ENCODE measurements around the gene INSIG1.

INSIG1 gene

DNA sequence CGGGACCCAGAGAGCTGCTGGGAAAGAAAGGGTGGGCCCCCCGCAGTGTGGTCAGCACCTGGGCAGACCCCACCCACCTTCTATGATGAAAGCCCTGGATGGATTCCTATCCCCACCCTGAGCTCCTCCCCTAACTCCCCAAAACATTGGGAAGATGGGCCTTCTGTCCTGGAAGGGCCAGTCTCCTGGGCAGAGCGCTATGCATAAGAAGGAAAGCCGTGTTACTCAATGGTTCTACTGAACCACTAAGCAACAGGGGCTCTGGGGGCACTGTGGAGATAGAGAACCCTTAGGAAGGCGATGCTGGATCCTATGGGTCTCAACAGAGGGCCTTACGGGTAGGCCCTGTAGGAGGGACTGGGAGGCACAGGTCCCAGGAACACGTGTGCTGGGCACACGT lies 30.7 kb upstream of the INSIG1 start:
- FAIRE-seq = no peak

DNA sequence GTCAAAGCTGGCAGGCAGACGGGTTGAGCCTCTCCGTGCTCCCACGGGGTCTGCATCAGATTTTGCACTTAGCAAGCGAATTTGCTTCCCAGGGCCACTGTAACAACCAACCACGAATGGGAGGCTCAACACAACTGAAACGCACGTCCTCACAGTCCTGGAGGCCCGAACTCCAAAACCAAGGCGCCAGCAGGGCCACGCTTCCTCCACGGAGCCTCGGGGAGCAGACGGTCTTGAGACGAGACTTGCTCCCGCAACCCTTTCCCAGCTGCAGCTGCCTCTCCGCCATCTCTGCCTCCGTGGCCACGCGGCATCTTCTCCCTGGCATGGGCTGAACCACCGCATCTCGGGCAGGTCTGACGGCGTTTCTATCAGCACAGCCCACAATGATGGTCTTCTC lies 30.2 kb upstream of the INSIG1 start:
- FAIRE-seq = no peak

DNA sequence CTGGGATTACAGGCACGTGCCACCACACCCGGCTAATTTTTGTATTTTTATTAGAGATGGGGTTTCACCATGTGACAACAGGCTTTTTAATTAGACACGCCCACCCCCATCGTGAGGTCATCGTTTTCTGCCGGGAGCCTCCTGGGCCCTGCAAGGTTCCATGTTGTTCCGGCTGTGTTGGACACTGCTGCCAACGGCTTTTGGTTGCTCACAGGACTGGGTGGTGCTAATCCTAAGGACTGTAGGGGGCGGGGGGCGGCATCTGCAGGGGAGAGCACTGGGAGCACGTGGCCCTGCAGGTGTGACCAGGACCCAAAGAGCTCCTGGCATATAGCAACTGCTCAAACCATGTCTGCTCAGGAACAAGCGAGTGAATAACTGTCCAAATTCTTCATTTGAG lies 29.5 kb upstream of the INSIG1 start:
- FAIRE-seq = no peak

DNA sequence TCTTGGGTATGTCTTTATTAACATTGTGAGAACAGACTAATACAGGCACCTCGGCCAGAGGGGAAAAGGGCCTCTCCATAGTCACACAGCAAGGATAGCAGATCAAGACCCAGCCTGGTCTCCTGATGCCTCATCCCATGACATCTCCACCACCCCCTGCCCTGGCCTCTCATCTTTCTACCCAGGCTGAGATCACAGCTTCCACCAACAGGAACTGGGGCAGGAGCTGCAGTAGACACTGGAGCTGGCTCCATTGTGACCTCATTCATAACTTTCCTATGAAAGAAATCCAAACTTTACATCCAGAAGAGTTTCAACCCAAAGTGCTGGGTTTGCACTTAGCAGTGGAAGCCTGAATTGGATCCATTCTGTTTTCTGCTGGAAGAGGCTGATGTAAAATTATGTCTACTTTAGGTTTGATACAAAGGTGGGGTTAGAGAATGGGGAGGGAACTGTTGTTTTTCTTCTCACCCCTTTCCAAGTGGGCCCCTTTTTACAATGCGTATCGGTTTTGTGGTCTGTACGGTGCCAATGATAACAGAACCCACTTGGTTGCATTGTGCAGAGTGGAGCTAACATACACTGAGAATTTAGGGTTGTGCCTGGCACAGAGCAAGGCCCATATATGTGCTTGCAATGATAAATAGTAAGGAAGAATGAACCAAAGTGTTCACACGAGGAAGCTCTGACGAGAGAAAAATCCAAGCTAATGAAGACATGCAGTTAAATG lies 28.6 kb upstream of the INSIG1 start:
- no peak for FAIRE-seq

DNA sequence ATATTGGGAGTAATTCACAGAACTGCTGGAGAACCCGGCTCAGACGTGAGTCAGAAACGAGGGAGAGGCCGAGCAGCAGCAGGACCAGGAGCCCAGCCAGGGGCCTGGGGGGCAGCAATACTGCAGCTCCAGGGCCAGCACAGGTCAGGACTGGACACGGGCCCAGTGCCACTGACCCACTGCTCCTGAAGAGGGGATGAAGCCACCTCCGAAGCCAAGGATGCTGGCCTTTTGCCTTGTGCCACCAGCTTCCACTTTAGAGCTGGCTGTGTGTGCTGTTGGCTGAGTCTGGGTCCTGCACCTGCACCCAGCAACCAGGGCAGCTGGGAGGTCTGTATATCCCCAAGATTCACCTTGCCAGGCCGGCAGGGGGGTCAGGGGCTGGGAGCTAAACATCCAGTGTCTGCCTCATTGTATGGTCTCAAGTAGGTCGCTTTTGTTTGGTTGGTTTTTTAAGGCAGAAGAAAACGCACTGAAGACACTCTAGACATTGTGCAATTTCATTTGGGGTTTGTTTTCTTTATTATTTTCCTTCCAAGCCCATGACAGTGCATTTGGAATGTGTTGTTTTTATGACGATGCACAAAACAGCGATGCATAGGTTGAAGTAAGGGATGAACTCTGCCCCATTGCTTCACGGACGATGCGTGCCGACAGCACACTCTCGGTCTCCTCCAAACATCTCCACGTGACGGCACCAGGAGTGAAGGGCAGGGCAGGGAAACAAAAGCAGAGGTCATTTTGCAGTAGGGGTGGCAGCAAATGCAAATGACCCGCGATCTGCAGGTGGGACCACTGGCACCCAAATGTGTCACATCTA lies 27.7 kb upstream of the INSIG1 start:
- FAIRE-seq = no peak

DNA sequence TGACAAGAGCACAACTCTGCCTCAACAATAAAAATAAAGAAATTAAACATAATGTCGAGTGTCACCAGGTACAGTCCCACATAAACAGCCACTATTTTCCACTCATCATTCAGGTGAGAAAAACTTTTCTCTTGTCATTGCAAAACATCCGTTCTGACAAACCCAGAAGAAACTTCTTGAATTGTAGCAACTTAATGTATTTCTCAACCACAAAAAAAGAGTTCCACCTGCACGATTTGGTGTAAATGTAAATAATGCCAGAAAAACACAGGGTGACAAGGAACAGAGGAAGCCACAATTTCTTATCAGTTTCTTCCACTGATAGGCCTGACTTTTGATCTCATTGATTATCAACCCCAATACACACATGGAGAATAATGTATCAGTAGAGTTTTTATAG lies 26.8 kb upstream of the INSIG1 start:
- no peak for FAIRE-seq

DNA sequence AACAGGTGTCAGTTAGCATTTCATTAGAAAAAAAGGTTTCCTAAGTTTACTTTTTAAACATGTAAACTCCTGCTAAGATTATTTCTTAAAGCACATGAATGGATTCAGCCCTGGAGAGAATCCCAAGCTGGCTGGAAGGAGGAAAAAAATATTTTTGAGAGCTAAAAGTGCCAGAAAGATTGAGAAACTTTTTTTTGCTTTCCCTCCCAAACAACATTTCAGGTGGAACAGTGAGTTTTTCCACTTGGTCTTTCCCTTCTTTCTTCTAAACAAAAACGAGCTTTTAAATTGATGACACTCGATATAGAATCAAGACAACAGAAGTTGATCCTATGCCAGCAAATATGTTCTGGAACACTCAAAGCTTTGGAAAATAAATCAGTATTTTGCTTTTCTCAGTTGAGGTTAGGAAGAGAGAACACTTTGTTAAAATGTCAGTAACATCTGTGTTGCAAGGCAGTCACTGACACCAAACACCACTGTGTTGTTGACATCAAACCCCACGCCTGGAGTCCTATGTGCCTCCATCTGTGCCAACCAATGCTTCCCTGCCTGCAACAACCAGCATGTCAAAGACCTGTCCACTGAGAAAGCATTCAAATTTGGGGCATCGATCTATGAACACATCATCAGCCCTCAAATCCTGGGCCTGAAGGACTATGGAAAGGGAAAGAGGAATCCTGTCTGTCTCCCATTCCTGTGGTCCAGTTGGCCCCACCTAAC lies 22.9 kb upstream of the INSIG1 start:
- no peak for FAIRE-seq

DNA sequence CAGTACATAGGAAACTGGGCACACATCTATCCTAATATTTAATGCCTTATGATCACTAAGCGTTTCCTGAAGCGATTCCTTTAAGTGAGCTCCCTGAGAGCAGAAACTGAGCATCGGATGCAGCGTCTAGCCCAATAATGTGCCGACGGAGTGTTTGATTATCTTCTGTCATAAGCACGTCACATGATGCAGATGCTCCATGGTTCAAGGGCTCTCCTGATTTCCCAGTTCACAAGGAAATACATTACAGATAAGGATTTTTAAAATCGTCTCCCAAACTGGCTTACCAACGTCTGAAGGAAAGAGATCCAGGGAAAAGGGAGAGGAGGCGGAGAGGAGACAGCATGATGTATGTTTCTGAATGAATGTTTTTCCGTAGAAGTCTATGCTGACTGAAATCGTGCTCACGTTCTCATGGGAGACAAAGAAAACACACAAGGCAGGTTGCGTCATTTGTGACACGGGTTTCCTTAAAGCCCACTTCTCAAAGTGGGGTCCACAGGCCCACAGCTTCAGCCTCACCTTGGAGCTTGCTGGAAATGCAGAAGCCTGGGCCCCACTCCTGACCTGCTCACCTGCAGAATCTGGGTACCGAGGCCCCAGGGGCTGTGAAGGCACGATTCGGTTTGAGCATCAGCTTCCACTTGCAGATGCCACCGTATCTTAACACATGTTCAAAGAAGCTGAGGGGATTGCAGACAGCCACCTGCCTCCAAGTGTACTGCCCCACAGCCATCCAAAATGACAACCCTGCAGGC lies 21.5 kb upstream of the INSIG1 start:
- no peak for FAIRE-seq

DNA sequence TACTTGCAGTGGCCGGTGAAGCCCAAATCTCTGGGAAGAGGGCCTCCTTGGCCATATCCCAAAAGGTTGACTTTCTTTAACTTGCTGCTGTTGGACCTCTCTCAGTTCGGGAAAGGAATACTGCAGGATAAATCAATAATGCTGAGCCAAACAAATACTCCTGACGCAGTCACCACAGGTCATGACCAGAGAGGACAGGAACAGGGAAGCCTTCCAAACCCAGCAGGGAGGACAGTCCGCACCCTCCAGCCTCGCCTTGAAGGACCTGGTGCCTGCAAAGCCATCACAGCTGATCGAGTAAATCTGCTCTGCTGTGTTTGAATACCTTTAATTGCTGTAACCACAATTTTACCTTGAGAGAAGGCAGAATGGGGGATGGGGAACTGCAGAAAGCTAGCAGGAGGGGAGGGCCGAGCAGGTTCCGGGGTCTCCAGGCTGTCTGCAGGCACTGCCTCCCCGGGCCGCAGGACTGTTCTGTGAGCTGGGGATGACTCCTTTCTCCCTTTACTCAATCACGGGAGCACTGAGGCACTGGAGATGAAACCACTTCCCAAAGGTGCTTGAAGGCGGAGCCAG lies 20.8 kb upstream of the INSIG1 start:
- FAIRE-seq = no peak

DNA sequence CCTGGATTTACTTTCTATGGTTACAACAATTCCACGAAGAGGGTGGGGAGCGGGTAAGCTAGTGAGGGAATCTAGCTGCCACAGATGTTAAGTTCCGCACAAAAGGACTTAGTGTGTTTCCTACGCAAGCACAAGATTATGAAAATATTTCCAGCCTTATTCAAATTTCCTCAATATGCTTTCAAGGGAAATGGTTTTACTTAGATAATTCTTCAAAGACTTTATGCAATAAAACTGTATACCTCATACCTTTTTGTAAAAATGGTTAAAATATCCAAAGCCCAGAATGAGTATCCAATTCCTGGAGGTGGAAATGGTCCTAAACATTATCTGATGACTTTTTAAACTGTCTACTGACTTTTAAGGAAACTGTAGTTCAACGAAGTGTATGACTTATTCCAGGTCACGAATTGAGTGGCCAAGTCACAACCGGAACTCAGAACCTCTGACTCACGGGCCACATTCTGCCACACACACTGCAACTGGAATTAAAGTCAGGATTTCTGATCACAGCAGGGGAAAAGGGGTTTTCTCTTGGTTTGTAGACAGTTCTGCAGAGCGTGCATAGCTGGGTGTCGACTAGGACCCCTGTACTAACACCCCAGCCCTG lies 20.2 kb upstream of the INSIG1 start:
- no peak for FAIRE-seq

DNA sequence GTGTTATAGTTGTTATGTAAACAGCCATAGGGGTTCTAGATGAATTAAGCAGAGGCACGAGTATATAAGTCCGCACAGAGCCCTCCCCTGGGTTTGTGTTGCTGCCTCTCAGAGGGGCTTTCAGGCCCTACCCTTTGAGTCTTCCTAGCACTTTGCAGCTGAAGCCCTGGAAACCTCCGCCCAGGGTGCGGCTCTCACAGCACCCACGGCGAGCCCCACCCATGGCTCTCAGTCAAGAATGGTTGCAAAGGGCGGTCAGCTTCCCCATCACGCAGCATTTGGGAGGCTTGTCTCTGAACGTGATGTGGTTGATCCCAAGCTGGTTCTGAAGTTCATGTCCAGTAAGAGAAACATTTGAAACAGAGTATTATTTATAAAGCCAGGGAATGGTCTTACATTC lies 18.8 kb upstream of the INSIG1 start:
- FAIRE-seq = no peak

DNA sequence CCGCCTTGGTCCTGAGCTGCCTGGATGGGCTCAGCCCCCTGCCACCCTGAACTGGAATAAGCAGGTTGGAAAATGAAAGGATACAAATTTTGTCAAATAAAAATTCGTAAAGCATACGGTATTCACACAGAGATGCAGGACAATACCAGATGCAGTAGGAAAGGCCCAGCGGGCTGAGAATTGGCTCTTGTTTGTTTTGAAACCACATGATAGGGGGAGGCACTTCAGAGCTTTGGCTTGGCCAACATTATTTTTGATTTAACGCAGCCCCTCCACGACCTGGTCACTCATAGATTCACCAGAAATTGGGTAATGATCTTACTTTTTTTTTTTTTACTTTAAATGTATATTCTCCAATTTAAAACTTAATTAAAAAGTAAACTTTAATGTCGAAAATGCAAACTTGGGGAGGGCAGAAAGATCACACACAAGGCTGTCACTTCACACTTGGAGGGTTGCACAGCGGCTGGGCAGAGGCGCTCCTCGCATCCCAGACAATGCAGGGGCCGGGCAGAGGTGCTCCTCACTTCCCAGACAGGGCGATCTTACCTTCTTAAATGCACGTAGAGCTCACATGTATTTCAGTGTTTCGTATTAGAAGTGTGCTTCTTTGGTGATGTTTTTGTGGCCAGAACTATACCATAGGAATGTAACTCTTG lies 17.8 kb upstream of the INSIG1 start:
- no peak for FAIRE-seq

DNA sequence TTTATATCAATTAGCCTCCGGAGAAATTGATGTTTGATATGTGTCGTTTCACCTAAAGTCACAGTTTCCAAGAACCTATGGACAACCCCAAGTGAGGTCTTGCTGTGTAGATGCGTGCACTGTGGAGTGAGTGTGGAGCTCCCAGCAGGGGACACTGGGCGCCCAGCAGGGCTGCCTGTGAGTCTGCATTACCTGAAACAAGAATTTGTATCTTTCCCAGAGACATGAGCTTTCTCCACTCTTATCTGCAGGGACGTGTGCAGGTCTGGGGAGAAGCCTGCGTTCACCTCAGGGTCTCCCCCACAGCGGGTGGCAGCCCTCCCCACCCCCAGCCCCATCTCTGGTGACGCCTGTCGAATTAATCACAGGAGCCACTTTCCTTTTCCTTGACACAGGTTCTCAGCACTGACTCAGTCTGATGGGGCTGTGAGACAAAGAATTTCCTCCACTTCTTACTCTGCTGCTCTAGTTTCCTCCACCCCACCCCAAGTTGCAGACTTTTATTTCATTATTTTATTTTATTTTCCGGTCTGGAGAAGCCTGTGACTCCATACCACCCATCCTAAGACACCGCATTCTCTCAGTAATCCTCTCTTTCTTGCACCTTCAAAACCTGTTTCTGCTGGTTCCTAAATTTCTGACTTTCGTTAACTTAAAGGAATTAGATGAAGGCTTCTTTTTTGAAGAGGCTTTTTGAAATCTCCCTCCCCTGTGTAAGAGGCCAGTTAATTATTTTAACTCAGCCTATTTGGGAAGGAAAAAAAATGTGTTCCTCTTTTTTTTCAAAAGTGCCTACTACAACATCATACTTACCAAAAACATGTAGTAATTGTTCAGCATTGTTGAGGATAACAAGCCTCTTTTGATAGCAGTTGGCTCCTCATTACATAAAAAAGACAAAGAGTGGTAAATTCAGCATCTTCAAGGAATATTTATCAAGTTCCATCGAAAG lies 17.0 kb upstream of the INSIG1 start:
- no peak for FAIRE-seq

DNA sequence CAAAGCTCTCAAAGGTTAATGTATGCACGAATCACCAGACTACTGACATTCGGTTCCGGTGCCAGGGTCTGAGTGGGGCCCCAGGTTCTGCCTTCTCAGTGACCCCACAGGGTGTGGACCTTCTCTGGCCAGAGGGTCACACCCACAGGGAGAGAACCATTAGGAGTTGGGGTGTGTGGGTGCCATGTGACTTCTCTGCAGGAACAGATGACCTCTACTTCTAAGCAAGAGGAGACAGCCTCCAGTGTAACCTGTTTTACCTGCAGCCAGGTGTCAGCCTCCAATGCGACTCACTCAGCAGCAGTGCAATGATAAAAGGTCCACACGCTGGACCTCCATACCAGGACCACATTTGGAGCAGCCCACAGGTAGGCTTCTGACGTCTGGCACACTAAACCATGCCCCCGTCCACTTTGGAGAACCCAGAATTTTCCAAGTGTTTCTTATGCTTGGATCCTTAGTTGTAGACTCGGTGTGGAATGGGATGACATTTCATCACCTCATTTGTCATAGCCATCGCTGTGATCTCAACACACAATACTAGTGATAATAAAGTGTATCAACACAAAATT lies 16.2 kb upstream of the INSIG1 start:
- no peak for FAIRE-seq

DNA sequence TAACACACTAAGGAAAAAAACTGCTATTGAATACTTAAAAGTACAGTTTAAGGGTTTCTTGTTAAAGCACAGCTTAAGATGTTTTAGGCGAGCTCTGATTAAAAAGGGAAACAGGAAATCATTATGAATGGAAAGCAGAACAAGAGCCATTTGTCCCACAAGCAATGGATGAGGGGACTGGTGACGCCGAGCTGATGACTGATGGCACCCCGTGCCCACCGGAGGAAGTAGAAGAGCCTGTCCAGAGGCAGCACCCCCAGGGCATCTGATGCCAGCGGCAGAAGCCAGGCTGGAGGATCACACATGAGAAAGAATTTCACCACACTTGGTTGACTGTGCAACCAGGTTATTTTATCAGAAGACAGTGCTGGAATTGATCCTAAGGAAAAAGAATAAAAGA lies 15.0 kb upstream of the INSIG1 start:
- no peak for FAIRE-seq

DNA sequence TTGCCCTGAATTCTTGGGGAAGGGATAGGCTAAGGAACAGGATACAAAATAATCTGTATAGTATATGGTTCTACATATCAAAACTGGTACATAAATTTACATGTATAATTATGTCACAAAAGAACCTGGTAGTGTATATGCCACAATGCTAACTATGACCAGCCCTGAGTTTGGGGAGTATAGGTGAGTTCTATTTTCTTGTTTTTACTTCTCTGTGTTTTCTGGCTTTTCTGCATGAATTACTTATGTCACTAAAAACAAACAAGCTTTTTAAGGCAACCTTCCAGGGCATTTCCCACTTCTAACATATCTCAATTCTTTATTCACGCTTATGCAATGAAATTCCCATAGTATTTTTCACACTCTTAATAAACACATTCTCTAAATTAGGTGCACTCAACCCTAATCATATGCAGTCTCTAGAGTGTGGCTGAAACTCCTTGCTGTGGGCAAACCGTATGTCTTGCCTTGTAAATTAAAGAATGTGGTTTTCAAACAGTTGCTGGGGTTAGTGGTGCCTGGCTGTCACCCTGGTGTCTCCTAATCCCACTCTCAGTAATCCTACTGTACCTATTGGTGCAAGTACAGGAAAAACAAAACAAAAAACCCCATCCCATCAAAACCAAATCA lies 14.0 kb upstream of the INSIG1 start:
- FAIRE-seq = no peak

DNA sequence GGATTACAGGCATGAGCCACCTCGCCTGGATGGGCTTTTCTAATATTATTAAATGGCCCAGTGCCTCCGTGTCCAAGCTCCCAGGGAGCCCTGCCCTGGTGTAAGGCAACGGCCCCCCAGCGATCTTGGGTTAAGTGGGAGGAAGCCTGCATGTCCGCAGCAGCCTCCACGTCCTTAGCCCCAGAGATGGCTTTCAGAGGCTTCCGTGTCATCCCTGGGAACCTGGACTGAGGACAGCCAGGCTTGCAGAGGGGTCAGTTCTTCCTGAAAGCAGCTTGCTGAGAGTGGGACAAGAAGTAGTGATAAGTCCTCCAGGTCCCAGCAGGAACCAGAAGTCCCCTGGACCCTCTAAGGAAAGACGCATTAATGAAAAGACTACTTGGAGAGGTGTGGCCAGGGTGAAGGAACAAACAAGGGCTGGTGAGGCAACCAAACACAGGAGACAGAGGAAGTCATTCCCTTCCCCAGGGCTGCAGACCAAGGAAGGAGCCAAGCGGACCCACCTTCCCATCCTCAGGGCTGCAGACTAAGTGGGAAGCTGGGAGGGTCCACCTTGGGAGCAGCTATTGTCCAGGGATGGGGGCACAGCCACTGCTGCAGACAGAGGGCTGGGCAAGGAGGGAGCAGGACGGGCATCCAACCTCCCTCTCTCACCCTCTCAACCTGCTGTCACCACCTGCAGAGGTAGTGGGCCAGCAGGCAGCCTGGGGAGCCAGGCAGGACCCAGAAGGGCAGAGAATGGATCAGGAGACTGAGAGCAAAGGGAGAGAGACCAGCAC lies 13.0 kb upstream of the INSIG1 start:
- FAIRE-seq = no peak

DNA sequence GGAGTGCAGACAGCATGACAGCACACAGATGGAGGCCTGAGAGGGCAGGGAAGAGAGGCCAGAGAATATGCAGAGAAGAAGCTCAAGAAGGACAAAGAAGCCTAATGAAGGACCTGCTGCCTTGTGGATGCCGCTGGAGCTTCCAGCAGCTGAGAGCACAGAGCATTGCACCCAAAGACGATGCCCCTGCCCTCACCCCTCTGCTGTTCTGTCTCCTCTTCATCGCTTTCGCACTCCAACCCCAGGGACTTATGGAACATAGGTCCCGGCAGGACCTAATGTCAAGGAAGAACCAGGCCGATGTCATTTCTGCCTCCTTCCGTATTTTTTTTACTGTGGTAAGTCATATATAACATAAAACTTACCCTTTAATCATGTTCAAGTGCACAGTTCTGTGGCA lies 12.3 kb upstream of the INSIG1 start:
- FAIRE-seq = no peak

DNA sequence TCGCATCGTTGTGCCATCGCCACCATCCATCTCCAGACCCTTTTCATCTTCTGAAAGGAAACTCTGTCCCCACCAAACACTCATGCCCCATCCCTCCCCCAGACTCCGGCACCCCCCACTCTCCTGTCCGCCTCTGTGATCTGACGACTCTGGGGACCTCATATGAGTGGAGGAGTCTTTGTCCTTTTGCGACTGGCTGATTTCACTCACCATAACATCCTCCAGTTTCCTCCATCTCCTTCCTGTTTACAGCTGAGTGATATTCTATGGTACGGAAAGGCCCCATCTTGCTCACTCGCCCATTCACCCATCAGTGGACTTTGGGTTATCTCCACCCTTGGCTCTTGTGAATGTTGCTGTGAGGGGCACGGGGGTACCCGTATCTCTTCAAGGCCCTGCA lies 11.8 kb upstream of the INSIG1 start:
- no peak for FAIRE-seq

Data from A204.1 (cell line).